OCI-LY1 (cell line): ENCODE measurements around the gene DIABLO.

Experiments used
- EZH2 ChIP-seq: fragments of 200-600 bp; sonication (generic), shearing (Covaris generic); IDR thresholded peaks from 2 replicates; pipeline ENCODE4 v1.8.0; 2017; ENCODE audit warnings: borderline replicate concordance, mixed run types, mild to moderate bottlenecking, antibody characterized with exemption, low read length, moderate library complexity, mixed read lengths
- TF ChIP-seq, protein P1 (sequence below): fragments of 200-600 bp; sonication (generic), shearing (Covaris generic); IDR thresholded peaks from 2 replicates; pipeline ENCODE4 v1.5.1; 2017; ENCODE audit warnings: mild to moderate bottlenecking, antibody characterized with exemption, low read length, moderate library complexity, mixed read lengths

DNA sequence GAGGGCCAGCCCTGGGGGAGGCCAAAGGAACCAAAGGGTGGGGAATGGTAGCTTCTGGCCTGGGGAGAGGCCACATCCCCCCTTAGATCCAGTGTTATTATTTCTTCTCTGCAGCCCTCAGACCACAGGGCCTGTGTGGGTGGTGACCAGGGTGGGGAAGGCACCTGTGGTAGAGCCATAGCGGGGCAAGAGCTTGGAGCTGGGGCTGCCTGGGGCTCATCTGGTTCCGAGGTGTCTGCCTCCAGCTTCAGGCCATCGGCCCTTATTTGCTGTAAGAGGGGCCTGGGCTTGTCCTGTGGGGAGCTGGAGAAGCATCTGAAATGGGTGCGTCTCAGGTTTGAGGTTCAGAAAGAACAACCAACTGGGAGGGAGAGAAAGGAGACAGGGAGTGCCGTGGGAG is 24.5 kb downstream of the DIABLO start:
- TF ChIP-seq, protein P1, sequence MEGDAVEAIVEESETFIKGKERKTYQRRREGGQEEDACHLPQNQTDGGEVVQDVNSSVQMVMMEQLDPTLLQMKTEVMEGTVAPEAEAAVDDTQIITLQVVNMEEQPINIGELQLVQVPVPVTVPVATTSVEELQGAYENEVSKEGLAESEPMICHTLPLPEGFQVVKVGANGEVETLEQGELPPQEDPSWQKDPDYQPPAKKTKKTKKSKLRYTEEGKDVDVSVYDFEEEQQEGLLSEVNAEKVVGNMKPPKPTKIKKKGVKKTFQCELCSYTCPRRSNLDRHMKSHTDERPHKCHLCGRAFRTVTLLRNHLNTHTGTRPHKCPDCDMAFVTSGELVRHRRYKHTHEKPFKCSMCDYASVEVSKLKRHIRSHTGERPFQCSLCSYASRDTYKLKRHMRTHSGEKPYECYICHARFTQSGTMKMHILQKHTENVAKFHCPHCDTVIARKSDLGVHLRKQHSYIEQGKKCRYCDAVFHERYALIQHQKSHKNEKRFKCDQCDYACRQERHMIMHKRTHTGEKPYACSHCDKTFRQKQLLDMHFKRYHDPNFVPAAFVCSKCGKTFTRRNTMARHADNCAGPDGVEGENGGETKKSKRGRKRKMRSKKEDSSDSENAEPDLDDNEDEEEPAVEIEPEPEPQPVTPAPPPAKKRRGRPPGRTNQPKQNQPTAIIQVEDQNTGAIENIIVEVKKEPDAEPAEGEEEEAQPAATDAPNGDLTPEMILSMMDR = no peak
- no peak for TF ChIP-seq EZH2
